Keratinocyte (primary cell): ENCODE results near the gene RTKN. TPM values are rescaled to one million over a fixed set of nuclear protein-coding genes. Genes with fewer than 3 reads are reported as not detected.

Source experiments
- DNase-seq: peaks from one replicate; pipeline ENCODE4 v3.0.0-alpha.2; 2011; ENCODE audit warnings: low read depth, missing footprints, low spot score
- FAIRE-seq: peaks from 2 replicates; lab custom pipeline; 2011; peaks lifted over from hg19 to GRCh38; lab: Jason Lieb, UNC
- H2AFZ ChIP-seq: 2 replicates; pipeline ENCODE4 v1.6.0; 2012; ENCODE audit warnings: low read length, control low read depth, inconsistent platforms; ENCODE audit not compliant: control insufficient read depth
- H3K27ac ChIP-seq: 2 replicates; pipeline ENCODE4 v1.5.1; 2011; ENCODE audit warnings: low read length; ENCODE audit not compliant: control insufficient read depth, insufficient read depth
- H3K27me3 ChIP-seq: 3 replicates; pipeline ENCODE4 v1.6.0; 2011; ENCODE audit warnings: low read length; ENCODE audit not compliant: control insufficient read depth, insufficient read depth; ENCODE audit errors: extremely low read depth
- H3K36me3 ChIP-seq, 2 experiments: 2 replicates in 1 of 2; 3 replicates in 1 of 2; pipeline ENCODE4 v1.5.1; 2011; ENCODE audit warnings: low read length in 2 of 2, mild to moderate bottlenecking in 1 of 2; ENCODE audit not compliant: control insufficient read depth in 2 of 2, insufficient read depth in 2 of 2; ENCODE audit errors: extremely low read depth in 1 of 2
- H3K4me1 ChIP-seq: 3 replicates; pipeline ENCODE4 v1.5.1; 2011; ENCODE audit warnings: low read length; ENCODE audit not compliant: control insufficient read depth, insufficient read depth; ENCODE audit errors: extremely low read depth
- H3K4me2 ChIP-seq: 3 replicates; pipeline ENCODE4 v1.6.0; 2011; ENCODE audit warnings: low read depth, low read length; ENCODE audit not compliant: control insufficient read depth, insufficient read depth; ENCODE audit errors: extremely low read depth
- H3K4me3 ChIP-seq, 3 experiments: fragments of 200-600 bp in 1 of 3; sonication (generic) in 1 of 3; 2 replicates in 2 of 3; 3 replicates in 1 of 3; pipeline ENCODE4 v1.5.1; 2011 to 2016; ENCODE audit warnings: low read length in 3 of 3, mild to moderate bottlenecking in 3 of 3, control low read depth in 2 of 3, inconsistent platforms in 1 of 3, low read depth in 1 of 3, mixed read lengths in 1 of 3, mixed run types in 1 of 3, moderate library complexity in 1 of 3; ENCODE audit not compliant: control insufficient read depth in 2 of 3, insufficient read depth in 2 of 3; ENCODE audit errors: extremely low read depth in 1 of 3
- H3K79me2 ChIP-seq: 2 replicates; pipeline ENCODE4 v1.6.0; 2012; ENCODE audit warnings: low read length; ENCODE audit not compliant: control insufficient read depth, insufficient read depth
- H3K9ac ChIP-seq: 3 replicates; pipeline ENCODE4 v1.6.0; 2011; ENCODE audit warnings: low read length; ENCODE audit not compliant: control insufficient read depth, insufficient read depth; ENCODE audit errors: extremely low read depth
- H3K9me1 ChIP-seq: 3 replicates; pipeline ENCODE4 v1.6.0; 2011; ENCODE audit warnings: low read length; ENCODE audit not compliant: control insufficient read depth, insufficient read depth; ENCODE audit errors: extremely low read depth
- H3K9me3 ChIP-seq: 2 replicates; pipeline ENCODE4 v1.5.1; 2012; ENCODE audit warnings: low read depth, low read length; ENCODE audit not compliant: control insufficient read depth
- H4K20me1 ChIP-seq: 3 replicates; pipeline ENCODE4 v1.6.0; 2011; ENCODE audit warnings: low read length; ENCODE audit not compliant: control insufficient read depth, insufficient read depth; ENCODE audit errors: extremely low read depth
- EZH2 ChIP-seq: IDR thresholded peaks from one replicate; pipeline ENCODE4 v1.6.1; 2012; ENCODE audit warnings: inconsistent platforms, mild to moderate bottlenecking, low read length, moderate library complexity
- dilution Hi-C: fragments of 300-500 bp; cut with MboI; formaldehyde crosslinking; loops from one replicate; pipeline ENCODE4 v1.7.0; 2020; ENCODE audit warnings: low sequenced_read_pairs; ENCODE audit not compliant: extremely low pct_ligation_motif_present
- polyA plus RNA-seq, 5 experiments: library from polyadenylated mRNA; depleted of rRNA in 3 of 5; stranded (reverse) in 3 of 5; stranded (forward) in 1 of 5; unstranded in 1 of 5; fragments of >200 nt; gene quantifications; 1 replicate in 1 of 5; 2 replicates in 3 of 5; 3 replicates in 1 of 5; pipeline versions ENCODE4 v1.2.1 to v1.2.3, GENCODE V29; 2011 to 2012; ENCODE audit warnings: missing spikeins in 2 of 5, low read depth in 1 of 5, low replicate concordance in 1 of 5
- TF ChIP-seq, protein P1 (sequence below), 3 experiments: IDR thresholded peaks in 1 of 3; conservative IDR thresholded peaks in 1 of 3; optimal IDR thresholded peaks in 1 of 3; 2 replicates in 2 of 3; 3 replicates in 1 of 3; pipeline versions ENCODE3 to v1.5.1; 2011; ENCODE audit warnings: low read length in 3 of 3, mild to moderate bottlenecking in 3 of 3, moderate library complexity in 2 of 3, control low read depth in 1 of 3, inconsistent platforms in 1 of 3; ENCODE audit not compliant: insufficient read depth in 2 of 3; ENCODE audit errors: extremely low read depth in 1 of 3

Gene RTKN
- polyA plus RNA-seq, 1 donor (not counting 4 experiments of a cell fraction or from before 2014, with no cell fraction given) = 110 TPM

DNA sequence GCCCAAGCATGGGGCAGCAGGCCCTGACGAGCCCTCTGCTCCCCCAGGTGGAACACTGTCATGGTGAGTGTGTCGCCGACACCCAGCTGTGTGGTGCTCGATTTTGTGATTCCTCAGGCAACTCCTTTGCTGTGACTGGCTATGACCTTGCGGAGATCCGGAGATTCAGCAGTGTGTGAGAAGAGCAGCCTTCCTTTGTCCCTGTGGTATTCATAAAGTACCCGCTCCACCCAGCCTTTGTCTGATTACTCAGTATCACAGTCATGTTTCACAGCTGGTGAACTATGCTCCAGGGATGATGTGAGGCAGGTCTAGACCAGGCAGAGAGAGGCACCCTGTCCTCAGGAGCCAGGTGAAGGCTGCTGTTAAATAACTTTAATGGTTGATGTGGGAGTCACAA, 16.2 kb downstream of the RTKN start:
- Histone ChIP-seq H4K20me1 (no peaks in the 10 kb centered on the region), H3K4me1 (peaks cover 82% of the 10 kb centered on the region), H3K4me3 (no peak overlapping the region), H3K9me1 (peaks cover 4% of the 10 kb centered on the region), H3K27ac (peak overlapping the region; percentile 96), H3K9me3 (no peaks in the 10 kb centered on the region), H3K4me2 (peak overlapping the region; percentile 73), H2AFZ (no peak overlapping the region), H3K36me3 (peaks cover 28 to 56% of the 10 kb centered on the region in 2 experiments), H3K79me2 (peaks cover 2% of the 10 kb centered on the region), H3K9ac (peak overlapping the region; percentile 76), H3K27me3 (no peaks in the 10 kb centered on the region)
- DNase-seq = peak; percentile 97
- dilution Hi-C loops = no loop called here
- TF ChIP-seq, protein P1, sequence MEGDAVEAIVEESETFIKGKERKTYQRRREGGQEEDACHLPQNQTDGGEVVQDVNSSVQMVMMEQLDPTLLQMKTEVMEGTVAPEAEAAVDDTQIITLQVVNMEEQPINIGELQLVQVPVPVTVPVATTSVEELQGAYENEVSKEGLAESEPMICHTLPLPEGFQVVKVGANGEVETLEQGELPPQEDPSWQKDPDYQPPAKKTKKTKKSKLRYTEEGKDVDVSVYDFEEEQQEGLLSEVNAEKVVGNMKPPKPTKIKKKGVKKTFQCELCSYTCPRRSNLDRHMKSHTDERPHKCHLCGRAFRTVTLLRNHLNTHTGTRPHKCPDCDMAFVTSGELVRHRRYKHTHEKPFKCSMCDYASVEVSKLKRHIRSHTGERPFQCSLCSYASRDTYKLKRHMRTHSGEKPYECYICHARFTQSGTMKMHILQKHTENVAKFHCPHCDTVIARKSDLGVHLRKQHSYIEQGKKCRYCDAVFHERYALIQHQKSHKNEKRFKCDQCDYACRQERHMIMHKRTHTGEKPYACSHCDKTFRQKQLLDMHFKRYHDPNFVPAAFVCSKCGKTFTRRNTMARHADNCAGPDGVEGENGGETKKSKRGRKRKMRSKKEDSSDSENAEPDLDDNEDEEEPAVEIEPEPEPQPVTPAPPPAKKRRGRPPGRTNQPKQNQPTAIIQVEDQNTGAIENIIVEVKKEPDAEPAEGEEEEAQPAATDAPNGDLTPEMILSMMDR (optimal IDR thresholded peaks at IDR 0.05 in 1 of 3, IDR thresholded peaks at IDR 0.05 in 1 of 3, conservative IDR thresholded peaks at IDR 0.05 in 1 of 3; ENCODE audit: extremely low read depth in 1 of 3, insufficient read depth in 2 of 3, low read length in 3 of 3) = no peak
- TF ChIP-seq EZH2 = no peak
- peak; percentile 96 for FAIRE-seq

DNA sequence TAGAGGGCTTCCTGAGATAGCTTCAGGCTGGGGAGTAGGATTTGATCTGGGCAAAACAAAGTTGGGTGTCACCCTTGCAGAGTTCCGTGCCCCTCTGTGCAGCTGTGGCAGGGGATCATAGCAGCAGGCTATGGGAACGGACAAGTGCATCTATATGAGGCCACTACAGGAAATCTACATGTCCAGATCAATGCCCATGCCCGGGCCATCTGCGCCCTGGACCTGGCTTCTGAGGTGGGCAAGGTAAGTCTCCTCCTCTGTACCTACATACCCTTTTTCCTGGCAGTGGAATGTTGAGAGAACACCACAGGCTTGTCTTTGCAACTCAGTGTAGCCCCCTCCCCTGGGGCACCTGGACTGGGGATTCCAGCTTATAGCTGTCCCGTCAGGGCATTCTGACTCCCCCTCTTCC, 16.7 kb downstream of the RTKN start:
- Histone ChIP-seq H3K27ac (peak overlapping the region; percentile 96), H3K9me3 (no peaks in the 10 kb centered on the region), H3K9ac (peak overlapping the region; percentile 76), H3K9me1 (peaks cover 4% of the 10 kb centered on the region), H3K4me2 (peak overlapping the region; percentile 68), H3K4me1 (peaks cover 81% of the 10 kb centered on the region), H2AFZ (no peak overlapping the region), H3K79me2 (peaks cover 2% of the 10 kb centered on the region), H3K36me3 (peaks cover 24 to 52% of the 10 kb centered on the region in 2 experiments), H3K27me3 (no peaks in the 10 kb centered on the region), H3K4me3 (peak overlapping the region in 2 of 3 experiments; percentile 13 to 29), H4K20me1 (no peaks in the 10 kb centered on the region)
- no peak for DNase-seq
- dilution Hi-C loops = no loop called here
- peak; percentile 5 for FAIRE-seq
- TF ChIP-seq EZH2 = no peak
- TF ChIP-seq, protein P1 (optimal IDR thresholded peaks at IDR 0.05 in 1 of 3, IDR thresholded peaks at IDR 0.05 in 1 of 3, conservative IDR thresholded peaks at IDR 0.05 in 1 of 3; ENCODE audit: extremely low read depth in 1 of 3, insufficient read depth in 2 of 3, low read length in 3 of 3) = no peak
